ENCODE measurements around the gene EEIG2.

DNA sequence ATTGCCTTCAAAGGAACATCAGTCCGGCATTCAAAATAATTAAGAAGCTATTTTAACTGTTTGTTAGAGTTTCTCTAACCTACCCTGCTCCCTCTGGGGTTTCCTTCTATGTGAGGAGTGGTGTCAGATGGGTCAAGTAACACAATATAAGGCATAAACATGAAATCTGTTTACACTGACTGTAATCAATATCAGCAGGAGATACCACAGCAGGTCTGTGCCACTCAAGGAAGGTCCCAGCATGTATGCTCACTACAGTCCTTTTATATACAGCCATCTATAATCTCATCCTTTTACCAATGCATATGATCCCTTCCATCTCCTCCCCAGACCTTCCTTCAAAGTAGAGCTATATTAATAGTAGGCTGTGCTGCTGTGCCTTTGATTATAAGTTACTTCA, 25.4 kb downstream of the EEIG2 start:
- TF ChIP-seq, protein P1, sequence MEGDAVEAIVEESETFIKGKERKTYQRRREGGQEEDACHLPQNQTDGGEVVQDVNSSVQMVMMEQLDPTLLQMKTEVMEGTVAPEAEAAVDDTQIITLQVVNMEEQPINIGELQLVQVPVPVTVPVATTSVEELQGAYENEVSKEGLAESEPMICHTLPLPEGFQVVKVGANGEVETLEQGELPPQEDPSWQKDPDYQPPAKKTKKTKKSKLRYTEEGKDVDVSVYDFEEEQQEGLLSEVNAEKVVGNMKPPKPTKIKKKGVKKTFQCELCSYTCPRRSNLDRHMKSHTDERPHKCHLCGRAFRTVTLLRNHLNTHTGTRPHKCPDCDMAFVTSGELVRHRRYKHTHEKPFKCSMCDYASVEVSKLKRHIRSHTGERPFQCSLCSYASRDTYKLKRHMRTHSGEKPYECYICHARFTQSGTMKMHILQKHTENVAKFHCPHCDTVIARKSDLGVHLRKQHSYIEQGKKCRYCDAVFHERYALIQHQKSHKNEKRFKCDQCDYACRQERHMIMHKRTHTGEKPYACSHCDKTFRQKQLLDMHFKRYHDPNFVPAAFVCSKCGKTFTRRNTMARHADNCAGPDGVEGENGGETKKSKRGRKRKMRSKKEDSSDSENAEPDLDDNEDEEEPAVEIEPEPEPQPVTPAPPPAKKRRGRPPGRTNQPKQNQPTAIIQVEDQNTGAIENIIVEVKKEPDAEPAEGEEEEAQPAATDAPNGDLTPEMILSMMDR (IDR thresholded peaks at IDR 0.05): no peak
- no peak for TF ChIP-seq POLR2A (IDR thresholded peaks at IDR 0.05)

Data from heart left ventricle (tissue), 13 donors.